HUES64 (cell line): ENCODE measurements around the gene FASTK.

Source experiments
- H3K27ac ChIP-seq: 2 replicates; pipeline ENCODE4 v1.7.0; 2013; ENCODE audit warnings: low read depth, low read length, inconsistent platforms
- H3K27me3 ChIP-seq: 2 replicates; pipeline ENCODE4 v1.6.1; 2013; ENCODE audit warnings: mild to moderate bottlenecking, low read length; ENCODE audit not compliant: insufficient read depth
- H3K36me3 ChIP-seq: 2 replicates; pipeline ENCODE4 v1.6.1; 2013; ENCODE audit warnings: mild to moderate bottlenecking, low read length; ENCODE audit not compliant: insufficient read depth
- H3K4me1 ChIP-seq: 2 replicates; pipeline ENCODE4 v1.6.1; 2013; ENCODE audit warnings: mild to moderate bottlenecking, low read length, moderate library complexity; ENCODE audit not compliant: insufficient read depth
- H3K4me3 ChIP-seq: 2 replicates; pipeline ENCODE4 v1.5.1; 2013; ENCODE audit warnings: mild to moderate bottlenecking, low read length, moderate library complexity
- H3K9ac ChIP-seq: 2 replicates; pipeline ENCODE4 v1.6.1; 2013; ENCODE audit warnings: mild to moderate bottlenecking, low read depth, low read length
- H3K9me3 ChIP-seq: 2 replicates; pipeline ENCODE4 v1.6.1; 2013; ENCODE audit warnings: low read depth, low read length; ENCODE audit not compliant: insufficient read depth
- WGBS: fragments of 150-250, 120-280 bp; methylation state at CpG from one replicate; pipeline ENCODE4 v1.1.7; 2013; ENCODE audit warnings: missing lambda C conversion rate; 5-methylcytosine and 5-hydroxymethylcytosine counted together

The FASTK gene

GRCh38 chr7:151109094-151110048 lies 28.8 kb upstream of the FASTK start:
- Histone ChIP-seq H3K27ac (no peak overlapping the region), H3K9ac (no peak overlapping the region)

GRCh38 chr7:151107882-151108281 lies 27.3 kb upstream of the FASTK start:
- Histone ChIP-seq H3K27ac (no peak overlapping the region), H3K27me3 (no peaks in the 10 kb centered on the region), H3K4me1 (peaks cover 21% of the 10 kb centered on the region), H3K9ac (no peak overlapping the region), H3K4me3 (no peak overlapping the region), H3K36me3 (no peaks in the 10 kb centered on the region), H3K9me3 (no peaks in the 10 kb centered on the region)
- WGBS = 92% methylated on average over 10 of the region's 10 CpGs

More at GRCh38 chr7:151109094-151110048, 28.8 kb upstream of the FASTK start:
- 78% methylated on average over 15 of the region's 15 CpGs for WGBS
- Histone ChIP-seq H3K36me3 (no peaks in the 10 kb centered on the region), H3K4me1 (peaks cover 20% of the 10 kb centered on the region), H3K27me3 (peaks cover 9% of the 10 kb centered on the region; the same call in 1 of the 2 replicates), H3K9me3 (no peaks in the 10 kb centered on the region), H3K4me3 (no peak overlapping the region)

GRCh38 chr7:151104411-151105235 lies 24.0 kb upstream of the FASTK start:
- WGBS = 29% methylated on average over 23 of the region's 23 CpGs
- Histone ChIP-seq H3K9ac (peak overlapping the region; percentile 42; the same call in 1 of the 2 replicates), H3K9me3 (no peaks in the 10 kb centered on the region), H3K4me3 (peak overlapping the region; percentile 36), H3K4me1 (peaks cover 21% of the 10 kb centered on the region), H3K27me3 (no peaks in the 10 kb centered on the region), H3K27ac (peak overlapping the region; percentile 85; the same call in 1 of the 2 replicates), H3K36me3 (no peaks in the 10 kb centered on the region)

DNA sequence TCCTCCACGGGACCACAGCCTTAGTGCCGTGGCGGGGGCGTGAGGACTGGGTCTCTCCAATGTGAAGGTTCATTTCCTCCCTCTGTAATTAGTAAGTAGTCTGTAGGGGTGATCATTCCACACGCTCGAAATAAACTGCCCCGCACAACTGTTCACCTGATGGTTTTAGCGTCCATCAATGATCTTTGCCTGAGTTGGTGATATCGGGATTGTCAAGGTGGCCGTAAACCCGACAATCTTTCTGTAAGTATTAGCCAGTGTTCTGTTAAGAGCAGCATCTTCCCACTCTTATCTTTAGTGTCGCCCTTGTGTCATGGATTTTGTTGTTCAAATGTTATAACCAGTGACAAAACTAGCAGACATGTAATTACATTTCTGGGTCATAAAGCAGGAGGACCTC lies 23.4 kb upstream of the FASTK start:
- peak overlapping the region; percentile 42; the same call in 1 of the 2 replicates for H3K9ac ChIP-seq
- peak overlapping the region; percentile 36; the same call in 1 of the 2 replicates for H3K4me3 ChIP-seq
- 79% methylated on average over 11 of the region's 12 CpGs for WGBS
- H3K4me1 ChIP-seq = peaks cover 21% of the 10 kb centered on the region
- peak overlapping the region; percentile 85; the same call in 1 of the 2 replicates for H3K27ac ChIP-seq
- H3K27me3 ChIP-seq = no peaks in the 10 kb centered on the region
- H3K36me3 ChIP-seq = no peaks in the 10 kb centered on the region
- H3K9me3 ChIP-seq = no peaks in the 10 kb centered on the region

DNA sequence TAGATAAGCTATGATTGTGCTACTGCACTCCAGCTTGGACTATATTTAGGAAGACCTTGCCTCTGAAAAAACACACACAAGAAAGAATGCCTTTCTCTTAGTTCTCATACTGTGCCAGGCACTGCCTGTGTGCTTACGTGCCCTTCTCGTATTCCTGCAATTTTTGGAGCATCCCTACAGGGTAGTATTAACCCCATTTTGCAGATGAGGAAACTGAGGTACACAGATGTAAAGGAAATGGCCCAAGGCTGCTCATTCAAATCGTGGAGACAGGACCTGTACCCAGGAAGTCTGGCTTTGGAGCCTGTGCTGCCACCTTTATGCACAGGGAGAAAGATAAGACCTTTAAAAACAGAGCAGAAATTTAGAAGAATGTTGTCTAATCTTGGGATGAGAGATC lies 22.4 kb upstream of the FASTK start:
- no peak overlapping the region for H3K4me3 ChIP-seq
- H3K27ac ChIP-seq = no peak overlapping the region
- no peaks in the 10 kb centered on the region for H3K9me3 ChIP-seq
- no peaks in the 10 kb centered on the region for H3K27me3 ChIP-seq
- 89% methylated on average over 3 of the region's 3 CpGs for WGBS
- H3K4me1 ChIP-seq = peaks cover 21% of the 10 kb centered on the region
- H3K36me3 ChIP-seq = no peaks in the 10 kb centered on the region
- H3K9ac ChIP-seq = no peak overlapping the region

DNA sequence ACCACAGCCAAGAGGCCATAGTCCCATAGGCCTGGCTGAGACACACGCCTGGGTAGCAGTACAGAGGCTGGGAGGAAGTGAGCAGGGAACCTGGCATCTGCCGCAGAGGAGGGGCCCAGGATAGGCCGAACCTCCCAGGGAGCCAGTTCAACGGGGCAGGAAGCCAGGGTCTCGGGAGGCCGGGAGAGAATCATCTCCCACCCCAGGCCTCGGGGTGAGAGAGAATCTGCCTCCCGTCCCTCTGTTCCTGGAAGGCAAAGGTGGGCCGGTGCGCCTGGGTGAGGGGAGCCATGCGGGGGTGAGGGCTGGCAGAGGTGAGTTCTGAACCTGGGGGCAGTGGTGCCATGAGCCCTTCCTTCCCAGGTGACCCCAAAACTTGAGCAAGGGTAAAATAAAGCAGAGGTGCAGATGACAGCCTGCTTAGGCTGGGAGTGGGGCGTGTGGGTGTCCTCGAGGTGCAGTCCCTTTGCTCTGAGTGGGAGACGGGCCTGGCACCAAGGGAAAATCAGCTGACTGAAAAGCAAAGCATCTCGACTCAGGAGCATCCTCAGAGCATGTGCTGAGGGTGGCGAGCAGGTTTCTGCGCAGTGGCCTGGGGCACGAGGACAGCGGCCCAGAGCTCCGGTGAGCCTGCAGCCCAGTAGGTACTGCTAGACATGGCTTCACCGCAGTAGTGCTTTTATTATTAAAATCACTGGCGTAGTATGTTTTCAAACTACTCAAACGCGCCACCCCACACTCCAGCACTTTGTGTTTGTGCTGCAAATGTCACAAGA lies 21.2 kb upstream of the FASTK start:
- Histone ChIP-seq H3K4me3 (no peak overlapping the region), H3K4me1 (peaks cover 21% of the 10 kb centered on the region), H3K36me3 (no peaks in the 10 kb centered on the region), H3K27ac (no peak overlapping the region), H3K27me3 (no peaks in the 10 kb centered on the region), H3K9ac (no peak overlapping the region), H3K9me3 (no peaks in the 10 kb centered on the region)
- WGBS = 85% methylated on average over 24 of the region's 24 CpGs

GRCh38 chr7:151100921-151101320 lies 20.3 kb upstream of the FASTK start:
- Histone ChIP-seq H3K4me1 (peaks cover 21% of the 10 kb centered on the region), H3K36me3 (0 out of 2 replicates have a peak, but pooled peaks cover 1% of the 10 kb centered on the region), H3K9me3 (no peaks in the 10 kb centered on the region), H3K4me3 (no peak overlapping the region), H3K27me3 (no peaks in the 10 kb centered on the region), H3K9ac (no peak overlapping the region), H3K27ac (no peak overlapping the region)
- WGBS = 94% methylated on average over 10 of the region's 10 CpGs

DNA sequence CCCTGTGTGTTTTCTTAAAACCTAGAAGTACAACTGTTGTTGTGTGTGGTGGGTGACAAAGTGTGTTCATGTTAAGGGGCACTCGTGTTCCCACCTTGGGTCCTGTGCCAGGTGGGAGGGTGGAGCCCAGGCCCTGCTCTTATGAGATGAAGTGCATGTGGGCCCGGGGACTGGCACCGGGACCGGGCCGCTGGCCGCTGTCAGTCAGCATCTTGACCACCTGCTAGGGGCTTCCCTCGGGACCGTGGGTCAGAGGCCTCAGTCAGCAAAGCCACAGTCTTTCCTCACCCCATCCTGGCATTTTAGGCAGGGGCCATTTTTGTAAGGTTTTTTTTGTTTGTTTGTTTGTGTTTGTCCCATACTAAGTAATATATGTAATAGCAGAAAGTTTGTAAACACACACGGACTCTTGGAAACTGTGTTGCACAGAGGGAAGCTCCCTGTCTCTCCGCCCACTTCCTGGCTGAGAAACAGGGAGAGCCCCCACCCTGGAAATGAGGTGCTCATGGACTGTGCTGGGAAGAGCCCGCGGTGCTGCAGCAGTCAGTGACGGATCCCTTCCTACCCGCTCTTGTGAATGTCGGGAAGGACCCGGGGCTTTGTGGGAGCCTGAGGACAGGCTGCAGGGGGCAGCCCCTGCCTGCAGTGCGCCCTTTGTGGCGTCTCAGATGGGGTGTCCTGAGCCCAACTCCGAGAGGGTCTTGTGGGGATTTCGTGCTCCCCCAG lies 19.0 kb upstream of the FASTK start:
- no peaks in the 10 kb centered on the region for H3K27me3 ChIP-seq
- H3K4me3 ChIP-seq = no peak overlapping the region
- peaks cover 14% of the 10 kb centered on the region for H3K4me1 ChIP-seq
- 87% methylated on average over 20 of the region's 20 CpGs for WGBS
- no peak overlapping the region for H3K9ac ChIP-seq
- 0 out of 2 replicates have a peak, but pooled peaks cover 3% of the 10 kb centered on the region for H3K36me3 ChIP-seq
- no peak overlapping the region for H3K27ac ChIP-seq
- no peaks in the 10 kb centered on the region for H3K9me3 ChIP-seq

DNA sequence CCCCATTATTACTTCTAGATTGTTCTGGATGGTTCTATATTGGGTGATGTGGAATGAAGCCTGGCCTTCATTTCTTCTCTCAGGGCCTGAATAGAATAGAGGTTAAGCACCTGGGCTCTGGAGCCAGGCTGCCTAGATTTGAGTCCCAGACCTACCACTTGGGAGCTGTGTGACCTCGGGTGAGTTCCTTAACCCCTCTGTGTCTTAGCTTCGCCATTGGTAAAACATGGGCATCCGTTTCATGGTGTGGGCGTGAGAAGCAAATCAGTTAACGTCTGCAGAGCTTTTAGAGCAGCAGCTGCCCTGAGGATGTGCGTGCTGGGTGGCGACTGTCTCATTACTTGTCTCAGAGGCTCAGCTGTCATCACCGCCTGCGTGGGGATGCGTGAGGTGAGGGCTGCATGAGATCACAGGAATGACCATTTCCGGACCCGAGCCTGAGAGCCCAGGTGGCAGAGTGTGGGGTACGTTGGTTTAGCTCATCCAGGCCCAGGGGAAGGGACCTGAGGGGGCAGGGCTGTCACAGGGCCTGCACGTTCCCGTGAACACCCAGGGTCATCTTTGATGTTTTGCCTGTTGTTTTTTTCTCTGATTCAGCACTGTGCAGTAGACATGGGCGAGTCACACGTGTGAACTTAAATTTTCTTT lies 15.3 kb upstream of the FASTK start:
- WGBS = 92% methylated on average over 17 of the region's 17 CpGs
- H3K9ac ChIP-seq = no peak overlapping the region
- H3K9me3 ChIP-seq = no peaks in the 10 kb centered on the region
- no peaks in the 10 kb centered on the region for H3K27me3 ChIP-seq
- no peak overlapping the region for H3K27ac ChIP-seq
- H3K4me3 ChIP-seq = no peak overlapping the region
- no peaks in the 10 kb centered on the region; the same call in 1 of the 2 replicates for H3K4me1 ChIP-seq
- peaks cover 5% of the 10 kb centered on the region; the same call in 1 of the 2 replicates for H3K36me3 ChIP-seq
